ENCODE results near the gene RBFOX2. TPM values are rescaled to one million over a fixed set of nuclear protein-coding genes. Genes with fewer than 3 reads are reported as not detected.

The RBFOX2 gene
- total and polyA plus RNA-seq, 2 of the 13 experiments (the other 11 are each of a cell fraction or from before 2014, with no cell fraction given) = 37.3 to 40.4 TPM

- TF ChIP-seq MAFK (conservative IDR thresholded peaks at IDR 0.05 in 1 of 2, IDR thresholded peaks at IDR 0.05 in 1 of 2; ENCODE audit: low read length in 2 of 2) (no peak), TRIM24 (CRISPR knock-in tag; IDR thresholded peaks at IDR 0.05) (no peak), ZNF225 (CRISPR knock-in tag; IDR thresholded peaks at IDR 0.05) (no peak), IRF2 (CRISPR knock-in tag; IDR thresholded peaks at IDR 0.05) (no peak), ZNF562 (CRISPR knock-in tag; IDR thresholded peaks at IDR 0.05; ENCODE audit: borderline replicate concordance) (no peak), SMARCC2 (IDR thresholded peaks at IDR 0.05) (no peak), HIVEP1 (CRISPR knock-in tag; IDR thresholded peaks at IDR 0.05) (no peak), GABPA (IDR thresholded peaks at IDR 0.05; ENCODE audit: low read depth, low read length) (no peak), GABPA (CRISPR knock-in tag; IDR thresholded peaks at IDR 0.05; ENCODE audit: low read depth) (0 out of 2 replicates have a peak, but pooled peaks have one; percentile 22), ZNF503 (CRISPR knock-in tag; IDR thresholded peaks at IDR 0.05) (no peak), AHDC1 (CRISPR knock-in tag; IDR thresholded peaks at IDR 0.05; ENCODE audit: borderline replicate concordance) (no peak), ZFYVE20 (CRISPR knock-in tag; IDR thresholded peaks at IDR 0.05; ENCODE audit: borderline replicate concordance, low read depth) (no peak), STAG1 (CRISPR knock-in tag; IDR thresholded peaks at IDR 0.05) (no peak), HNF1B (CRISPR knock-in tag; IDR thresholded peaks at IDR 0.05) (no peak), ZSCAN25 (CRISPR knock-in tag; IDR thresholded peaks at IDR 0.05) (no peak), AHR (CRISPR knock-in tag; IDR thresholded peaks at IDR 0.05) (no peak), TCF7L2 (IDR thresholded peaks at IDR 0.05; ENCODE audit: low read depth, low read length) (no peak)
- TF ChIP-seq, protein P1, sequence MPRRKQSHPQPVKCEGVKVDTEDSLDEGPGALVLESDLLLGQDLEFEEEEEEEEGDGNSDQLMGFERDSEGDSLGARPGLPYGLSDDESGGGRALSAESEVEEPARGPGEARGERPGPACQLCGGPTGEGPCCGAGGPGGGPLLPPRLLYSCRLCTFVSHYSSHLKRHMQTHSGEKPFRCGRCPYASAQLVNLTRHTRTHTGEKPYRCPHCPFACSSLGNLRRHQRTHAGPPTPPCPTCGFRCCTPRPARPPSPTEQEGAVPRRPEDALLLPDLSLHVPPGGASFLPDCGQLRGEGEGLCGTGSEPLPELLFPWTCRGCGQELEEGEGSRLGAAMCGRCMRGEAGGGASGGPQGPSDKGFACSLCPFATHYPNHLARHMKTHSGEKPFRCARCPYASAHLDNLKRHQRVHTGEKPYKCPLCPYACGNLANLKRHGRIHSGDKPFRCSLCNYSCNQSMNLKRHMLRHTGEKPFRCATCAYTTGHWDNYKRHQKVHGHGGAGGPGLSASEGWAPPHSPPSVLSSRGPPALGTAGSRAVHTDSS (CRISPR knock-in tag; conservative IDR thresholded peaks at IDR 0.05) = no peak
Measured at GRCh38 chr22:36028646-36029405, at the start of gene RBFOX2 (continued).
